Esophagus muscularis mucosa (tissue), 4 donors: ENCODE results near the gene TUT1. TPM values are rescaled to one million over a fixed set of nuclear protein-coding genes. Genes with fewer than 3 reads are reported as not detected.

Experiments used
- DNase-seq: peaks from one replicate; pipeline ENCODE4 v3.0.0-alpha.2; 2017; ENCODE audit errors: extremely low spot score
- H3K27ac ChIP-seq, 4 donors: fragments of 200-600 bp; sonication (generic); replicated peaks in 1 of 4; 1 replicate in 3 of 4; 2 replicates in 1 of 4; pipeline ENCODE4 v1.5.1; 2016 to 2019; ENCODE audit warnings: mild to moderate bottlenecking in 1 of 4
- H3K27me3 ChIP-seq, 4 donors: fragments of 200-600 bp; sonication (generic); one replicate each; pipeline versions ENCODE4 v1.5.1 to v1.6.0; 2016 to 2019
- H3K36me3 ChIP-seq, 4 donors: fragments of 200-600 bp; sonication (generic); one replicate each; pipeline ENCODE4 v1.5.1; 2016 to 2019
- H3K4me1 ChIP-seq, 4 donors: fragments of 200-600 bp; sonication (generic); one replicate each; pipeline ENCODE4 v1.5.1; 2016 to 2019
- H3K4me3 ChIP-seq, 4 donors: fragments of 200-600 bp; sonication (generic); 1 replicate in 2 of 4; 2 replicates in 2 of 4; pipeline ENCODE4 v1.5.1; 2016 to 2019; ENCODE audit warnings: mild to moderate bottlenecking in 4 of 4, moderate library complexity in 1 of 4
- H3K9me3 ChIP-seq, 4 donors: fragments of 200-600 bp; sonication (generic); 1 replicate in 3 of 4; 2 replicates in 1 of 4; pipeline ENCODE4 v1.5.1; 2016 to 2019
- CTCF ChIP-seq, 3 experiments: fragments of 200-600 bp in 2 of 3; fragments of 450-650 bp in 1 of 3; sonication (generic) in 2 of 3; IDR thresholded peaks; one replicate each; pipeline ENCODE4 v1.5.1; 2017 to 2019; ENCODE audit warnings: antibody characterized with exemption in 3 of 3, mild to moderate bottlenecking in 2 of 3, moderate library complexity in 1 of 3
- EP300 ChIP-seq: sonication (generic); formaldehyde crosslinking; IDR thresholded peaks from one replicate; pipeline ENCODE4 v1.6.1; 2017; ENCODE audit warnings: antibody characterized with exemption
- POLR2A ChIP-seq: fragments of 450-650 bp; IDR thresholded peaks from one replicate; pipeline ENCODE4 v1.6.1; 2017; ENCODE audit warnings: antibody characterized with exemption, moderate library complexity, mild to moderate bottlenecking, low read depth
- POLR2AphosphoS5 ChIP-seq, 2 donors: sonication (generic); formaldehyde crosslinking; IDR thresholded peaks; one replicate each; pipeline ENCODE4 v1.6.1; 2017; ENCODE audit warnings: antibody characterized with exemption in 2 of 2
- WGBS: methylation state at CpG from one replicate; pipeline ENCODE4 v1.1.5; 2018; 5-methylcytosine and 5-hydroxymethylcytosine counted together
- intact Hi-C: fragments of 100-400 bp; cut with DNase I; formaldehyde crosslinking; loops from one replicate; pipeline ENCODE4 v1.15.1; 2023
- total RNA-seq, 4 donors: library from RNA; depleted of rRNA; stranded (reverse); fragments of >200 nt; gene quantifications; one replicate each; pipeline versions ENCODE4 v1.1.0 to v1.2.1, GENCODE V29; 2016

Gene TUT1
- total RNA-seq, 4 donors from 2014 or later = 4.2 to 8.0 (median 6.0) TPM

GRCh38 chr11:62604460-62605120 lies 13.3 kb upstream of the TUT1 start:
- Histone ChIP-seq H3K9me3 (no peaks in the 10 kb centered on the region), H3K36me3 (peaks cover 13 to 57% (median 51%) of the 10 kb centered on the region in 4 donors), H3K4me3 (no peak overlapping the region), H3K4me1 (peaks cover 23 to 54% (median 33%) of the 10 kb centered on the region in 4 donors), H3K27me3 (no peaks in the 10 kb centered on the region), H3K27ac (no peak overlapping the region)
- DNase-seq = no peak
- intact Hi-C loops = no loop called here
- 91% methylated on average over 13 of the region's 13 CpGs for WGBS
- TF ChIP-seq EP300 = no peak
- TF ChIP-seq POLR2A = no peak
- TF ChIP-seq POLR2AphosphoS5 (IDR thresholded peaks at IDR 0.05) = no peak
- TF ChIP-seq CTCF (IDR thresholded peaks at IDR 0.05) = no peak

GRCh38 chr11:62603776-62604299 lies 12.5 kb upstream of the TUT1 start:
- no peak overlapping the region for H3K4me3 ChIP-seq
- intact Hi-C loops = no loop called here
- peaks cover 13 to 50% (median 45%) of the 10 kb centered on the region in 4 donors for H3K36me3 ChIP-seq
- H3K9me3 ChIP-seq = no peaks in the 10 kb centered on the region
- peak overlapping the region in 2 of 4 donors; percentile 98 to 99 for H3K27ac ChIP-seq
- peaks cover 27 to 62% (median 39%) of the 10 kb centered on the region in 4 donors for H3K4me1 ChIP-seq
- DNase-seq = no peak
- WGBS = 94% methylated on average over 8 of the region's 8 CpGs
- no peaks in the 10 kb centered on the region for H3K27me3 ChIP-seq
- TF ChIP-seq POLR2A (no peak), EP300 (no peak), CTCF (IDR thresholded peaks at IDR 0.05) (no peak), POLR2AphosphoS5 (IDR thresholded peaks at IDR 0.05) (no peak)

- H3K4me1 ChIP-seq = peaks cover 33 to 62% (median 42%) of the 10 kb centered on the region in 4 donors
- peak overlapping the region; percentile 67 to 100 (median 94) for H3K4me3 ChIP-seq
- no peak for TF ChIP-seq POLR2A
- intact Hi-C loops = no loop called here
- H3K27ac ChIP-seq = peak overlapping the region; percentile 90 to 99 (median 98)
- H3K9me3 ChIP-seq = no peaks in the 10 kb centered on the region
- 47% methylated on average over 13 of the region's 13 CpGs for WGBS
- H3K36me3 ChIP-seq = peaks cover 18 to 48% (median 43%) of the 10 kb centered on the region in 4 donors
- DNase-seq = no peak
- H3K27me3 ChIP-seq = no peaks in the 10 kb centered on the region
These were observed 11.7 kb upstream of the TUT1 start for GRCh38 chr11:62603072-62603408.

- Histone ChIP-seq H3K4me1 (peaks cover 33 to 63% (median 42%) of the 10 kb centered on the region in 4 donors), H3K9me3 (no peaks in the 10 kb centered on the region), H3K36me3 (peaks cover 25 to 48% (median 43%) of the 10 kb centered on the region in 4 donors), H3K27ac (peak overlapping the region; percentile 90 to 99 (median 98)), H3K4me3 (peak overlapping the region; percentile 67 to 100 (median 94)), H3K27me3 (no peaks in the 10 kb centered on the region)
- DNase-seq = no peak
- intact Hi-C loops = no loop called here
- TF ChIP-seq POLR2A (no peak), CTCF (IDR thresholded peaks at IDR 0.05) (peak in 2 of 3 experiments; percentile 24 to 32), EP300 (no peak), POLR2AphosphoS5 (IDR thresholded peaks at IDR 0.05) (peak; percentile 45 to 49)
- WGBS = 11% methylated on average over 91 of the region's 96 CpGs
These were observed 11.1 kb upstream of the TUT1 start for GRCh38 chr11:62602141-62603071.
